ENCODE results near the gene CCDC126. TPM values are rescaled to one million over a fixed set of nuclear protein-coding genes. Genes with fewer than 3 reads are reported as not detected.
A peak's percentile ranks its signal among the peaks of the same experiment; 100 is the strongest.
"Not testable (repeated sequence)": the region's sequence is repeated elsewhere in the genome, so short reads cannot be mapped to it uniquely, and the experiment has no call there.

Gene CCDC126
- 17.3 and 28.2 TPM in 2 replicates for total RNA-seq

- peak; percentile 94 for DNase-seq
Measured at GRCh38 chr7:23597094-23598091, at the start of gene CCDC126. Gene CCDC126, plus strand, starts transcription at chr7:23597382. Its CDS starts 13,934 bp downstream, at chr7:23611316.

- no peak for DNase-seq
Measured at GRCh38 chr7:23547662-23548061, 49.5 kb upstream of the CCDC126 start.

- no peak for DNase-seq
Measured at GRCh38 chr7:23558303-23558702, 38.9 kb upstream of the CCDC126 start.

GRCh38 chr7:23570592-23571200 is 26.5 kb upstream of the CCDC126 start:
- peak; percentile 85 for DNase-seq

- not testable (repeated sequence) for DNase-seq
Measured at GRCh38 chr7:23581975-23582374, 15.2 kb upstream of the CCDC126 start.

GRCh38 chr7:23585304-23585703 is 11.9 kb upstream of the CCDC126 start:
- not testable (repeated sequence) for DNase-seq

- DNase-seq = no peak
Measured at GRCh38 chr7:23586159-23586558, 11.0 kb upstream of the CCDC126 start.

GRCh38 chr7:23590529-23590928 is 6.7 kb upstream of the CCDC126 start:
- no peak for DNase-seq

GRCh38 chr7:23593706-23594105 is 3.5 kb upstream of the CCDC126 start:
- DNase-seq = no peak

- no peak for DNase-seq
Measured at GRCh38 chr7:23594879-23595604, 2.1 kb upstream of the CCDC126 start.

GRCh38 chr7:23598296-23598695 is 1.1 kb downstream of the CCDC126 start:
- peak; percentile 10 for DNase-seq

GRCh38 chr7:23600236-23600635 is 3.1 kb downstream of the CCDC126 start:
- DNase-seq = no peak

- DNase-seq = no peak
Measured at GRCh38 chr7:23603632-23604295, 6.6 kb downstream of the CCDC126 start.

- no peak for DNase-seq
Measured at GRCh38 chr7:23604296-23604640, 7.1 kb downstream of the CCDC126 start.

- no peak for DNase-seq
Measured at GRCh38 chr7:23607130-23607529, 9.9 kb downstream of the CCDC126 start.

- no peak for DNase-seq
Measured at GRCh38 chr7:23607866-23608265, 10.7 kb downstream of the CCDC126 start.

GRCh38 chr7:23615331-23615730 is 18.1 kb downstream of the CCDC126 start:
- no peak for DNase-seq

GRCh38 chr7:23616593-23616992 is 19.4 kb downstream of the CCDC126 start:
- DNase-seq = no peak

- no peak for DNase-seq
Measured at GRCh38 chr7:23617482-23617881, 20.3 kb downstream of the CCDC126 start.

- peak; percentile 19 for DNase-seq
Measured at GRCh38 chr7:23618241-23618640, 21.1 kb downstream of the CCDC126 start.

- DNase-seq = no peak
Measured at GRCh38 chr7:23619141-23619540, 22.0 kb downstream of the CCDC126 start.

- DNase-seq = no peak
Measured at GRCh38 chr7:23622506-23622925, 25.3 kb downstream of the CCDC126 start.

GRCh38 chr7:23628370-23628769 is 31.2 kb downstream of the CCDC126 start:
- no peak for DNase-seq

Data from dermis blood vessel endothelial cell (primary cell).